PC-3 (cell line): Measurements from ENCODE around the gene LNX1. TPM values are rescaled to one million over a fixed set of nuclear protein-coding genes. Genes with fewer than 3 reads are reported as not detected.

Source experiments
- ATAC-seq: fragments of 200-7000 bp; cut with Tn5 transposase; 2 replicates; pipeline ENCODE4 v1.9.1; 2020; ENCODE audit warnings: mild to moderate bottlenecking, moderate library complexity
- BruUV-seq: library from RNA; stranded (reverse); fragments of 400-500 nt; replicated peaks from 2 replicates; lab custom pipeline; 2021; lab: Mats Ljungman, UMichigan
- CTCF ChIA-PET: fragments of 300-600 bp; sonication (Branson Sonifier 250); formaldehyde crosslinking; loops from one replicate; lab custom pipeline; 2022; ENCODE audit warnings: antibody characterized with exemption; lab: Charles Lee
- POLR2A ChIA-PET: fragments of 300-600 bp; sonication (Branson Sonifier 250); formaldehyde crosslinking; loops from one replicate; lab custom pipeline; 2022; ENCODE audit warnings: antibody characterized with exemption; ENCODE audit not compliant: unreplicated experiment; lab: Charles Lee
- DNase-seq: peaks from one replicate; pipeline ENCODE4 v3.0.0-alpha.2; 2015
- H2AFZ ChIP-seq: fragments of 300-600 bp; sonication (generic); 2 replicates; pipeline ENCODE4 v1.6.0; 2016; ENCODE audit warnings: antibody characterized with exemption, low read length
- H3F3A ChIP-seq: fragments of 300-600 bp; sonication (generic); one replicate; pipeline ENCODE4 v1.6.0; 2017; ENCODE audit warnings: antibody characterized with exemption, low read length, control low read depth, mild to moderate bottlenecking; ENCODE audit not compliant: unreplicated experiment
- H3K27ac ChIP-seq: fragments of 300-600 bp; sonication (generic); 2 replicates; pipeline ENCODE4 v1.5.1; 2016; ENCODE audit warnings: mild to moderate bottlenecking, low read length
- H3K27me3 ChIP-seq: fragments of 300-600 bp; sonication (generic); 2 replicates; pipeline ENCODE4 v1.6.1; 2016; ENCODE audit warnings: low read length, mixed read lengths
- H3K36me3 ChIP-seq: fragments of 300-600 bp; sonication (generic); 2 replicates; pipeline ENCODE4 v1.6.1; 2016; ENCODE audit warnings: low read depth, mixed run types, low read length, mixed read lengths
- H3K4me1 ChIP-seq: fragments of 300-600 bp; sonication (generic); 2 replicates; pipeline ENCODE4 v1.5.1; 2016; ENCODE audit warnings: low read length; ENCODE audit not compliant: insufficient read depth
- H3K4me2 ChIP-seq: fragments of 300-600 bp; sonication (generic); 2 replicates; pipeline ENCODE4 v1.6.0; 2016; ENCODE audit warnings: low read length
- H3K4me3 ChIP-seq: fragments of 300-600 bp; sonication (generic); 2 replicates; pipeline ENCODE4 v1.5.1; 2016; ENCODE audit warnings: mild to moderate bottlenecking, low read length, mixed read lengths
- H3K79me2 ChIP-seq: fragments of 300-600 bp; sonication (generic); 2 replicates; pipeline ENCODE4 v1.6.1; 2017; ENCODE audit warnings: low read length, mixed read lengths
- H3K9ac ChIP-seq: fragments of 300-600 bp; sonication (generic); 2 replicates; pipeline ENCODE4 v1.6.0; 2016; ENCODE audit warnings: mild to moderate bottlenecking, low read length
- H3K9me2 ChIP-seq: fragments of 300-600 bp; sonication (generic); replicated peaks from 2 replicates; pipeline ENCODE4 v1.6.1; 2016; ENCODE audit warnings: mixed run types, low read length, mixed read lengths
- H3K9me3 ChIP-seq: fragments of 300-600 bp; sonication (generic); 2 replicates; pipeline ENCODE4 v1.6.1; 2016; ENCODE audit warnings: low read length, mixed read lengths
- H4K20me1 ChIP-seq: fragments of 300-600 bp; sonication (generic); 2 replicates; pipeline ENCODE4 v1.6.1; 2016; ENCODE audit warnings: low read length, mixed read lengths
- EZH2 ChIP-seq: fragments of 300-600 bp; sonication (generic); IDR thresholded peaks from one replicate; pipeline ENCODE4 v1.6.1; 2017; ENCODE audit warnings: antibody characterized with exemption, mild to moderate bottlenecking, low read length; ENCODE audit not compliant: unreplicated experiment
- EZH2phosphoT487 ChIP-seq: fragments of 300-600 bp; sonication (generic); IDR thresholded peaks from 2 replicates; pipeline ENCODE4 v1.6.1; 2018; ENCODE audit warnings: mild to moderate bottlenecking, antibody characterized with exemption, low read length, borderline replicate concordance
- intact Hi-C: fragments of 100-400 bp; cut with micrococcal nuclease; formaldehyde crosslinking; loops from 2 replicates; pipeline ENCODE4 v1.9.0; 2023
- total RNA-seq: library from RNA; depleted of rRNA; stranded (reverse); fragments of >200 nt; gene quantifications from 2 replicates; pipeline ENCODE4 v1.2.3, GENCODE V29; 2014
- TF ChIP-seq, protein P1 (sequence below): fragments of 300-600 bp; sonication (generic); conservative IDR thresholded peaks from 2 replicates; pipeline ENCODE4 v1.5.1; 2017; ENCODE audit warnings: antibody characterized with exemption, low read depth, mild to moderate bottlenecking, low read length

LNX1 gene
- total RNA-seq, 1 experiment from 2014 or later, result 2.8 TPM

DNA sequence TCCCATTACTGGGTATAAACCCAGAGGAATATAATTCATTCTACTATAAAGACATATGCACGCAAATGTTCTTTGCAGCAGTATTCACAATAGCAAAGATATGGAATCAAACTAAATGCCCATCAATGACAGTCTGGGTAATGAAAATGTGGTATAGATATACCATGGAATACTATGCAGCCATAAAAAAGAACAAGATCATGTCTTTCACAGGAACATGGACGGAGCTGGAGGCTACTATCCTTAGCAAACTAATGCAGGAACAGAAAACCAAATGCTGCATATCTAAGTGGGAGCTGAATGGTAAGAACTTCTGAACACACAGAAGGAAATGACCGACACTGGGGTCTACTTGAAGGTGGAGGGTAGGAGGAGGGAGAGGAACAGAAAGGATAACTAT is 42.6 kb downstream of the LNX1 start:
- no peaks in the 10 kb centered on the region for H3K9me2 ChIP-seq
- POLR2A ChIA-PET, result interaction anchor here (0.7 kb wide), 1 partner anchor 82 kb away, joined by 4 read pairs; no protein-coding TSS in a partner anchor
- no peak for DNase-seq

DNA sequence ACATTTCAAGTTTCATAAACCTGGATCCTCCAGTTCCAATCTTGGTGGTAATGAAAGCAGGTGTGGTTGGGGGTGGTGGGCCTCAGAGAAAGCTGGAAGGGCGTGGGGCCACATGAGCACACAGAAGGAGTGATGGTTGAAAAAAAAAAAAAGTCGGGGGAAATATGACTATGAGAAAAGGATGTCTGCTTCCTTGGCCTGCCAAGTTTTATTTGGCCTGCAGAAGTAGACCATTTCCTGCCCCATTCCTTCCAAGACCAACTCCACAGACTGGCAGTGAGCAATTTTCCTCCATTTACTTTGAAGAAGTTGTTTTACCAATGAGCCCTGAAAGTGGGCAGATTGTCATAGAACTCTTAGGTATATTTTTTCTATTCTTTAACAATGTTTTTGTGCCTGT is 43.3 kb downstream of the LNX1 start:
- Histone ChIP-seq H3K4me3 (no peak overlapping the region), H3K36me3 (no peaks in the 10 kb centered on the region), H3K79me2 (no peaks in the 10 kb centered on the region), H3K9me3 (no peaks in the 10 kb centered on the region), H3K9me2 (no peaks in the 10 kb centered on the region), H3K4me2 (no peak overlapping the region), H4K20me1 (no peaks in the 10 kb centered on the region), H3K9ac (no peak overlapping the region), H3K4me1 (peaks cover 5% of the 10 kb centered on the region; the same call in 1 of the 2 replicates), H3K27me3 (no peaks in the 10 kb centered on the region), H3K27ac (no peak overlapping the region), H2AFZ (no peak overlapping the region), H3F3A (no peaks in the 10 kb centered on the region)
- ATAC-seq, result no peak
- TF ChIP-seq EZH2phosphoT487 (no peak), EZH2 (no peak)
- TF ChIP-seq, protein P1, sequence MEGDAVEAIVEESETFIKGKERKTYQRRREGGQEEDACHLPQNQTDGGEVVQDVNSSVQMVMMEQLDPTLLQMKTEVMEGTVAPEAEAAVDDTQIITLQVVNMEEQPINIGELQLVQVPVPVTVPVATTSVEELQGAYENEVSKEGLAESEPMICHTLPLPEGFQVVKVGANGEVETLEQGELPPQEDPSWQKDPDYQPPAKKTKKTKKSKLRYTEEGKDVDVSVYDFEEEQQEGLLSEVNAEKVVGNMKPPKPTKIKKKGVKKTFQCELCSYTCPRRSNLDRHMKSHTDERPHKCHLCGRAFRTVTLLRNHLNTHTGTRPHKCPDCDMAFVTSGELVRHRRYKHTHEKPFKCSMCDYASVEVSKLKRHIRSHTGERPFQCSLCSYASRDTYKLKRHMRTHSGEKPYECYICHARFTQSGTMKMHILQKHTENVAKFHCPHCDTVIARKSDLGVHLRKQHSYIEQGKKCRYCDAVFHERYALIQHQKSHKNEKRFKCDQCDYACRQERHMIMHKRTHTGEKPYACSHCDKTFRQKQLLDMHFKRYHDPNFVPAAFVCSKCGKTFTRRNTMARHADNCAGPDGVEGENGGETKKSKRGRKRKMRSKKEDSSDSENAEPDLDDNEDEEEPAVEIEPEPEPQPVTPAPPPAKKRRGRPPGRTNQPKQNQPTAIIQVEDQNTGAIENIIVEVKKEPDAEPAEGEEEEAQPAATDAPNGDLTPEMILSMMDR, result no peak
- BruUV-seq, result no TSS peak
- POLR2A ChIA-PET, result no interaction called here
- DNase-seq, result no peak
- intact Hi-C loops, result loop anchor here (10.0 kb wide), 1 partner anchor 157 kb away; no protein-coding TSS in a partner anchor
- CTCF ChIA-PET, result no interaction called here

More for the DNA sequence above, 42.6 kb downstream of the LNX1 start:
- Histone ChIP-seq H2AFZ (no peak overlapping the region), H3K4me1 (0 out of 2 replicates have a peak, but pooled peaks cover 5% of the 10 kb centered on the region), H3F3A (no peaks in the 10 kb centered on the region), H4K20me1 (no peaks in the 10 kb centered on the region), H3K79me2 (no peaks in the 10 kb centered on the region), H3K4me2 (no peak overlapping the region), H3K36me3 (no peaks in the 10 kb centered on the region), H3K4me3 (no peak overlapping the region), H3K27ac (no peak overlapping the region), H3K9me3 (no peaks in the 10 kb centered on the region), H3K9ac (no peak overlapping the region), H3K27me3 (no peaks in the 10 kb centered on the region)
- CTCF ChIA-PET, result no interaction called here
- no peak for TF ChIP-seq EZH2
- TF ChIP-seq EZH2phosphoT487, result no peak
- TF ChIP-seq, protein P1, result no peak
- ATAC-seq, result no peak
- BruUV-seq, result no TSS peak
- intact Hi-C loops, result loop anchor here (10.0 kb wide), 1 partner anchor 156 kb away; no protein-coding TSS in a partner anchor

DNA sequence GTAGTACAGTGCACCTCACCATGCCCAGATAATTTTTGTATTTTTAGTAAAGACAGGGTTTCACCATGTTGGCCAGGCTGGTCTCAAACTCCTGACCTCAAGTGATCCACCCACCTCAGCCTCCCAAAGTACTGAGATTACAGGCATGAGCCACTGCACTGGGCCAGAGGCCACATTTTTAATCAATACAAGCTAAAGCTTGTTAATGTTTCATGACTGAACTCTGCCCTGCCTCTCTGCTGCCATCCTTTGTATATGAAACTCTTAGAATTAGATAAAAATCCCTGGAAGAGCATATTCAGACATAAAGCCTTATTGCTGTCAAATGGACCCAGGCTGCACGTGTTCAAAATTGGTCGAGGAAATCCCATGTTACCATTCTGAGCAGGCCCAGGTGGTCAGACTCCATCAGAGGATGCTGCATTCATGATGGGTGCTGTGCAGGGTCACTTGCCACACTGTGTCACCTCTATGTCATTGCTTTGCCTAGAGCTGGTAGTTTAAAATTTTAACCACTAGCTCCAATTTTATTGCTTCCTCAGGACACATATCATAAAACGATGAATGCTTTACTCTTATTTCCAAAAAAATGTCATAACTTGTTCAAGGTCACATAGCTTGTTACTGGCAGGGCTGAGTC is 45.2 kb downstream of the LNX1 start:
- Histone ChIP-seq H3K4me1 (peaks cover 24% of the 10 kb centered on the region), H4K20me1 (no peaks in the 10 kb centered on the region), H3K27ac (no peak overlapping the region), H3K9ac (no peak overlapping the region), H3F3A (peaks cover 15% of the 10 kb centered on the region), H3K36me3 (no peaks in the 10 kb centered on the region), H2AFZ (no peak overlapping the region), H3K4me2 (no peak overlapping the region), H3K79me2 (no peaks in the 10 kb centered on the region), H3K27me3 (no peaks in the 10 kb centered on the region), H3K4me3 (no peak overlapping the region), H3K9me3 (no peaks in the 10 kb centered on the region), H3K9me2 (no peaks in the 10 kb centered on the region)
- intact Hi-C loops, result loop anchor here (10.0 kb wide), 1 partner anchor 159 kb away; no protein-coding TSS in a partner anchor
- peak; percentile 19 for DNase-seq
- TF ChIP-seq EZH2, result no peak
- no peak for TF ChIP-seq EZH2phosphoT487
- TF ChIP-seq, protein P1, result no peak
- no TSS peak for BruUV-seq
- CTCF ChIA-PET, result interaction anchor here (0.6 kb wide), 2 partner anchors 38 to 55 kb away, joined by 3 read pairs; no protein-coding TSS in a partner anchor
- ATAC-seq, result peak; percentile 53
- POLR2A ChIA-PET, result no interaction called here
